Ovary (tissue), 9 donors: ENCODE measurements around the gene APC. TPM values are rescaled to one million over a fixed set of nuclear protein-coding genes. Genes with fewer than 3 reads are reported as not detected.

Experiments
- DNase-seq, 5 donors: peaks; one replicate each; pipeline ENCODE4 v3.0.0-alpha.2; 2019 to 2020
- H3K27ac ChIP-seq, 2 donors: fragments of 200-600 bp; one replicate each; pipeline versions ENCODE4 v1.5.1 to v1.8.0; 2019 to 2022
- H3K27me3 ChIP-seq: fragments of 200-600 bp; one replicate; pipeline ENCODE4 v1.8.0; 2022
- H3K36me3 ChIP-seq: fragments of 200-600 bp; sonication (generic); one replicate; pipeline ENCODE4 v1.5.1; 2019
- H3K4me1 ChIP-seq: one replicate; pipeline ENCODE4 v1.8.1; 2013; ENCODE audit warnings: mild to moderate bottlenecking, moderate library complexity; ENCODE audit not compliant: insufficient read depth
- H3K4me3 ChIP-seq: fragments of 200-600 bp; sonication (generic); one replicate; pipeline ENCODE4 v1.5.1; 2017
- H3K9me3 ChIP-seq, 2 donors: fragments of 200-600 bp in 1 of 2; sonication (generic) in 1 of 2; one replicate each; pipeline versions ENCODE4 v1.5.1 to v1.8.1; 2013 to 2019; ENCODE audit warnings: mild to moderate bottlenecking in 1 of 2, moderate library complexity in 1 of 2
- EP300 ChIP-seq: sonication (generic); formaldehyde crosslinking; IDR thresholded peaks from one replicate; pipeline ENCODE4 v1.6.1; 2017; ENCODE audit warnings: antibody characterized with exemption
- POLR2A ChIP-seq: fragments of 450-650 bp; IDR thresholded peaks from one replicate; pipeline ENCODE4 v1.6.1; 2017; ENCODE audit warnings: antibody characterized with exemption, mild to moderate bottlenecking, moderate library complexity
- WGBS, 3 donors: extraction: QIAGEN DNeasy Blood & Tissue Kit in 1 of 3; methylation state at CpG; one replicate each; pipeline versions ENCODE4 v1.1.5 to v1.1.7; 2013 to 2017; 5-methylcytosine and 5-hydroxymethylcytosine counted together
- intact Hi-C, 4 donors: fragments of 100-400 bp; cut with DNase I; formaldehyde crosslinking; loops; one replicate each; pipeline versions ENCODE4 v1.11.0 to v1.15.1; 2022 to 2023
- polyA plus RNA-seq, 2 donors: library from polyadenylated mRNA; stranded (reverse); fragments of 200-250 nt in 1 of 2; fragments of 350-450 nt in 1 of 2; fragmentation: Illumina TruSeq in 1 of 2; extraction: RNeasy Lipid Tissue Mini Kit (QIAGEN cat#74804) in 1 of 2; gene quantifications; one replicate each; pipeline ENCODE4 v1.2.3, GENCODE V29; 2013 to 2014
- total RNA-seq, 7 donors: library from RNA; depleted of rRNA in 2 of 7; stranded (reverse); fragments of >200 nt in 2 of 7; fragmentation: NEBNext Ultra II Directional in 3 of 7; extraction: Animal tissue kit (Norgen Biotek cat#: 25700) in 3 of 7; gene quantifications; one replicate each; pipeline versions ENCODE4 v1.1.0 to v1.2.4, GENCODE V29; 2016 to 2023
- TF ChIP-seq, protein P1 (sequence below), 3 donors: fragments of 450-650 bp in 2 of 3; fragments of 200-600 bp in 1 of 3; IDR thresholded peaks; one replicate each; pipeline versions ENCODE4 v1.5.1 to v1.8.0; 2016 to 2022; ENCODE audit warnings: antibody characterized with exemption in 3 of 3, mild to moderate bottlenecking in 1 of 3
- donor health status: DM: no; HTN: no; CAD: no; lungs with moderate emphysema.
- donor health status: DM: no; HTN: no; CAD: no.
- donor health status: Bipolar disorder and iron deficiency.
- donor health status: DM: yes; HTN: yes; CAD: no.
- donor health status: DM: no; HTN: no; CAD: no.
- donor health status: DM: yes; HTN: yes; CAD: no.

Gene APC
- total and polyA plus RNA-seq, 9 donors: 5.1 to 44.6 (median 33.2) TPM

DNA sequence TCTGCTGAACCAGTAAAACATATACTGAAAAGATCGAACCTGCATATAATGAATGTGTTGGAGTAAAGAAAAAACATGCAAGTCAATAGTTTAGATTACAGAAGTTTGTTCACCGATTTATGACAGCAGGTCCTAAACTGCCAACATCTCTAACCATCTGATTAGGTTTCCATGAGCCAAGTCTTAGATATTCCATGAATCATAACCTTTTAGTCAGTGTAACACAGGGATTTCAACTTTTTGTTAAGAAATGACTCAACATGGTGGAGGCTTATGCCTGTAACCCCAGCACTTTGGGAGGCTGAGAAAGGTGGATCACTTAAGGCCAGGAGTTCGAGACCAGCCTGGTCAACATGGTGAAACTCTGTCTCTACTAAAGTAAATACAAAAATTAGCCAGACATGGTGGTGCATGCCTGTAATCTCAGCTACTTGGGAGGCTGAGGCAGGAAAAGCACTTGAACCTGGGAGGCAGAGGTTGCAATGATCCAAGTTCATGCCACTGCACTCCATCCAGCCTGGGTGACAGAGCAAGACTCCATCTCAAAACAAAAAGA, 38.7 kb downstream of the APC start:
- WGBS, 3 donors: 72 to 84% (median 80%) methylated on average over 3 of the region's 3 CpGs
- Histone ChIP-seq H3K27me3 (no peaks in the 10 kb centered on the region), H3K27ac (no peak overlapping the region), H3K36me3 (no peaks in the 10 kb centered on the region), H3K9me3 (no peaks in the 10 kb centered on the region), H3K4me1 (no peaks in the 10 kb centered on the region), H3K4me3 (no peak overlapping the region)
- intact Hi-C loops: no loop called here
- DNase-seq: no peak
- TF ChIP-seq EP300: no peak

GRCh38 chr5:112779531-112779930, 41.8 kb downstream of the APC start:
- H3K27me3 ChIP-seq: no peaks in the 10 kb centered on the region
- H3K4me1 ChIP-seq: no peaks in the 10 kb centered on the region
- H3K36me3 ChIP-seq: no peaks in the 10 kb centered on the region
- no peak overlapping the region for H3K4me3 ChIP-seq
- H3K9me3 ChIP-seq: no peaks in the 10 kb centered on the region
- intact Hi-C loops: no loop called here
- H3K27ac ChIP-seq: no peak overlapping the region
- TF ChIP-seq EP300 (no peak), POLR2A (no peak)
- TF ChIP-seq, protein P1, sequence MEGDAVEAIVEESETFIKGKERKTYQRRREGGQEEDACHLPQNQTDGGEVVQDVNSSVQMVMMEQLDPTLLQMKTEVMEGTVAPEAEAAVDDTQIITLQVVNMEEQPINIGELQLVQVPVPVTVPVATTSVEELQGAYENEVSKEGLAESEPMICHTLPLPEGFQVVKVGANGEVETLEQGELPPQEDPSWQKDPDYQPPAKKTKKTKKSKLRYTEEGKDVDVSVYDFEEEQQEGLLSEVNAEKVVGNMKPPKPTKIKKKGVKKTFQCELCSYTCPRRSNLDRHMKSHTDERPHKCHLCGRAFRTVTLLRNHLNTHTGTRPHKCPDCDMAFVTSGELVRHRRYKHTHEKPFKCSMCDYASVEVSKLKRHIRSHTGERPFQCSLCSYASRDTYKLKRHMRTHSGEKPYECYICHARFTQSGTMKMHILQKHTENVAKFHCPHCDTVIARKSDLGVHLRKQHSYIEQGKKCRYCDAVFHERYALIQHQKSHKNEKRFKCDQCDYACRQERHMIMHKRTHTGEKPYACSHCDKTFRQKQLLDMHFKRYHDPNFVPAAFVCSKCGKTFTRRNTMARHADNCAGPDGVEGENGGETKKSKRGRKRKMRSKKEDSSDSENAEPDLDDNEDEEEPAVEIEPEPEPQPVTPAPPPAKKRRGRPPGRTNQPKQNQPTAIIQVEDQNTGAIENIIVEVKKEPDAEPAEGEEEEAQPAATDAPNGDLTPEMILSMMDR (IDR thresholded peaks at IDR 0.05): no peak
- DNase-seq: no peak

DNA sequence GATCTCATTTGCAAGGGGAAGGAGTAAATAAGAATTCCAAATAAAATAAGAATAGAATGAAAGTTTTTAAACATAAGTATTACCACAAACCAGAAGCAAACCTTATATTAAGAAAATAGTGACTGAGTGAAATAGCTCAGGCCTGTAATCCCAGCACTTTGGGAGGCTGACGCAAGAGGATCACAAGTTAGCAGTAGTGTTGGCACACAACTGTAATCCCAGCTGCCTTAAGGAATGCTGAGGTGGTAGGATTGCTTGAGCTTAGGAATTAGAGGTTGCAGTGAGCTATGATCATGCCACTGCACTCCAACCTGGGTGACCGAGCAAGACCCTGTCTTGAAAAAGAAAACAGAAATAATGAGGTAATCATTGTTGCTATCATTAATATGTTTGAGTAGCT, 47.0 kb downstream of the APC start:
- 86 to 96% (median 95%) methylated on average over 2 of the region's 2 CpGs for WGBS, 3 donors
- Histone ChIP-seq H3K36me3 (no peaks in the 10 kb centered on the region), H3K4me3 (no peak overlapping the region), H3K9me3 (no peaks in the 10 kb centered on the region), H3K27me3 (no peaks in the 10 kb centered on the region), H3K4me1 (no peaks in the 10 kb centered on the region), H3K27ac (no peak overlapping the region)
- no peak for TF ChIP-seq EP300
- TF ChIP-seq, protein P1 (IDR thresholded peaks at IDR 0.05): no peak
- no peak for DNase-seq
- intact Hi-C loops: no loop called here

DNA sequence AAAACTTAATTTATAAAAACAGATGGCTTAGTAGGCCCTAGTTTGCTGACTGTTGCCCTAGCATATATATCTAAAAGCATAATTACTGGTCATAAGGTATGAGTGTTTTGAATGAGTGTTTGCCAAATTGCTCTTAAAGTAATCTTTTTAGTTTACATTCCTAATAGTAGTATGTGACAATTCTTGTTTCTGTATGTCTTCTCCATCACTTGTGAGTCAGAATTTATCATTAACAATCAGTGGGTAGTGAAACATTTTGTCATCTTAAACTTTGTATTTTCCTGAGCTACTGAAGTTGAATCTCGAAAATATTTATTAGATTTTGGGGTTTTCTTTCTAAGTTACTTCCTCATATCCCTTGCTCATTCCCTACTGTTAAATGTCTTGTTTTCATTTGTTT, 49.6 kb downstream of the APC start:
- H3K4me3 ChIP-seq: no peak overlapping the region
- H3K9me3 ChIP-seq: no peaks in the 10 kb centered on the region
- no peak overlapping the region for H3K27ac ChIP-seq
- no peak for TF ChIP-seq EP300
- no peak for TF ChIP-seq POLR2A
- TF ChIP-seq, protein P1 (IDR thresholded peaks at IDR 0.05): no peak
- 41 to 56% (median 46%) methylated on average over 1 of the region's 1 CpG for WGBS, 3 donors
- H3K4me1 ChIP-seq: no peaks in the 10 kb centered on the region
- intact Hi-C loops: no loop called here
- no peak for DNase-seq
- no peaks in the 10 kb centered on the region for H3K27me3 ChIP-seq
- H3K36me3 ChIP-seq: no peaks in the 10 kb centered on the region

DNA sequence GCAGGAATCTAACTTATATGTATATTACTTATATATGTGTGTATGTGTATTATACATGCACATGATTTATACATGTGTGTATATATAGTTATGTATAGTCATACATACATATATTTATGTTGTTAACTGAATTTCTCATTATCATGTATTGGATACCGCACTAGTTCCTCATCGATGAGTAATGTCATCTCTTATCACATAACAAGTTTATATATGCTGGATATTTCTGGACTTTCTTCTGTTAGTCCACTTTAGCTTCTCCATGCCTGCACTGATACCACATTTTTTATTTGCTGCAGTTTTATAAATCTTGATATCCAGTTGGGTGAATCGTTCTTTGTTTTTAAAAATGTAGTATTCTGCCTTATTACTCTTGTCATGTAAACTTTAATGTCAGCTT, 50.2 kb downstream of the APC start:
- WGBS, 3 donors: 80 to 91% (median 87%) methylated on average over 3 of the region's 3 CpGs
- no peak for TF ChIP-seq EP300
- TF ChIP-seq, protein P1 (IDR thresholded peaks at IDR 0.05): no peak
- no peak for TF ChIP-seq POLR2A
- H3K27ac ChIP-seq: no peak overlapping the region
- H3K4me3 ChIP-seq: no peak overlapping the region
- H3K4me1 ChIP-seq: no peaks in the 10 kb centered on the region
- H3K9me3 ChIP-seq: no peaks in the 10 kb centered on the region
- no peaks in the 10 kb centered on the region for H3K27me3 ChIP-seq
- DNase-seq: no peak
- H3K36me3 ChIP-seq: no peaks in the 10 kb centered on the region
- intact Hi-C loops: no loop called here
